ENCODE data around the gene ZNF558.

Gene ZNF558

GRCh38 chr19:8821748-8822241 is 10.3 kb downstream of the ZNF558 start:
- Histone ChIP-seq H3K18ac (ENCODE audit: low read length) (no peak overlapping the region), H4K91ac (ENCODE audit: low read depth, low read length) (no peak overlapping the region), H3K4me2 (ENCODE audit: low read length) (no peak overlapping the region), H3K4me1 (ENCODE audit: control insufficient read depth in 1 of 2, insufficient read depth in 2 of 2, low read length in 2 of 2) (no peaks in the 10 kb centered on the region), H3K23ac (ENCODE audit: low read length) (no peak overlapping the region), H2BK12ac (ENCODE audit: low read length) (no peak overlapping the region), H2AK5ac (ENCODE audit: low read length) (no peak overlapping the region), H3K4ac (ENCODE audit: low read depth, low read length) (no peak overlapping the region), H3K79me2 (ENCODE audit: control insufficient read depth, insufficient read depth, low read length, poor library complexity) (no peaks in the 10 kb centered on the region), H4K8ac (ENCODE audit: low read depth, low read length) (no peak overlapping the region), H3K27me3 (ENCODE audit: insufficient read depth, low read length) (no peaks in the 10 kb centered on the region), H3K9ac (ENCODE audit: low read length) (no peak overlapping the region), H3K14ac (ENCODE audit: low read length) (no peak overlapping the region), H4K12ac (ENCODE audit: low read depth, low read length) (no peak overlapping the region), H3K9me3 (ENCODE audit: insufficient read depth, low read depth, low read length) (peaks cover 18% of the 10 kb centered on the region), H3K4me3 (ENCODE audit: low read depth, low read length) (no peak overlapping the region), H3K27ac (ENCODE audit: low read depth, low read length) (no peak overlapping the region), H2BK5ac (ENCODE audit: low read depth, low read length, poor library complexity) (no peak overlapping the region), H3K79me1 (ENCODE audit: low read length) (no peaks in the 10 kb centered on the region), H3K36me3 (ENCODE audit: control insufficient read depth in 1 of 2, insufficient read depth in 2 of 2, low read length in 2 of 2) (peaks cover 44 to 54% of the 10 kb centered on the region in 2 experiments), H2BK120ac (ENCODE audit: insufficient read depth, low read length, poor library complexity) (no peak overlapping the region), H2AFZ (ENCODE audit: insufficient read depth, low read length, poor library complexity) (no peak overlapping the region)
- no peak for DNase-seq
- WGBS (ENCODE audit: extremely low coverage, insufficient coverage, insufficient read length), result no CpG with 5 or more reads among the region's 5 CpGs

GRCh38 chr19:8820234-8820633 is 11.9 kb downstream of the ZNF558 start:
- Histone ChIP-seq H3K79me2 (ENCODE audit: control insufficient read depth, insufficient read depth, low read length, poor library complexity) (no peaks in the 10 kb centered on the region), H2BK120ac (ENCODE audit: insufficient read depth, low read length, poor library complexity) (no peak overlapping the region), H3K4me2 (ENCODE audit: low read length) (no peak overlapping the region), H3K36me3 (ENCODE audit: control insufficient read depth in 1 of 2, insufficient read depth in 2 of 2, low read length in 2 of 2) (peaks cover 49 to 57% of the 10 kb centered on the region in 2 experiments), H3K79me1 (ENCODE audit: low read length) (no peaks in the 10 kb centered on the region), H2AK5ac (ENCODE audit: low read length) (no peak overlapping the region), H3K9me3 (ENCODE audit: insufficient read depth, low read depth, low read length) (peaks cover 23% of the 10 kb centered on the region), H3K4ac (ENCODE audit: low read depth, low read length) (no peak overlapping the region), H3K23ac (ENCODE audit: low read length) (no peak overlapping the region), H4K12ac (ENCODE audit: low read depth, low read length) (no peak overlapping the region), H3K18ac (ENCODE audit: low read length) (no peak overlapping the region), H3K27me3 (ENCODE audit: insufficient read depth, low read length) (no peaks in the 10 kb centered on the region), H2AFZ (ENCODE audit: insufficient read depth, low read length, poor library complexity) (no peak overlapping the region), H3K4me1 (ENCODE audit: control insufficient read depth in 1 of 2, insufficient read depth in 2 of 2, low read length in 2 of 2) (no peaks in the 10 kb centered on the region), H3K14ac (ENCODE audit: low read length) (no peak overlapping the region), H4K91ac (ENCODE audit: low read depth, low read length) (no peak overlapping the region), H2BK12ac (ENCODE audit: low read length) (no peak overlapping the region), H3K27ac (ENCODE audit: low read depth, low read length) (no peak overlapping the region), H3K4me3 (ENCODE audit: low read depth, low read length) (no peak overlapping the region), H4K8ac (ENCODE audit: low read depth, low read length) (no peak overlapping the region), H2BK5ac (ENCODE audit: low read depth, low read length, poor library complexity) (no peak overlapping the region), H3K9ac (ENCODE audit: low read length) (no peak overlapping the region)
- no CpG with 5 or more reads among the region's 3 CpGs for WGBS (ENCODE audit: extremely low coverage, insufficient coverage, insufficient read length)
- no peak for DNase-seq

- H3K14ac ChIP-seq (ENCODE audit: low read length), result no peak overlapping the region
- no peaks in the 10 kb centered on the region for H3K79me2 ChIP-seq (ENCODE audit: control insufficient read depth, insufficient read depth, low read length, poor library complexity)
- H3K18ac ChIP-seq (ENCODE audit: low read length), result no peak overlapping the region
- H3K79me1 ChIP-seq (ENCODE audit: low read length), result no peaks in the 10 kb centered on the region
- H3K4me1 ChIP-seq (ENCODE audit: control insufficient read depth in 1 of 2, insufficient read depth in 2 of 2, low read length in 2 of 2), result no peaks in the 10 kb centered on the region
- no CpG with 5 or more reads among the region's 2 CpGs for whole genome bisulfite sequencing (ENCODE audit: extremely low coverage, insufficient coverage, insufficient read length)
- no peak overlapping the region for H3K4ac ChIP-seq (ENCODE audit: low read depth, low read length)
- no peak overlapping the region for H4K91ac ChIP-seq (ENCODE audit: low read depth, low read length)
- no peaks in the 10 kb centered on the region for H3K27me3 ChIP-seq (ENCODE audit: insufficient read depth, low read length)
- no peak overlapping the region for H3K23ac ChIP-seq (ENCODE audit: low read length)
- no peak overlapping the region for H3K4me2 ChIP-seq (ENCODE audit: low read length)
- no peak for DNase-seq
- H4K12ac ChIP-seq (ENCODE audit: low read depth, low read length), result no peak overlapping the region
- no peak overlapping the region for H2BK5ac ChIP-seq (ENCODE audit: low read depth, low read length, poor library complexity)
- no peak overlapping the region for H2BK12ac ChIP-seq (ENCODE audit: low read length)
- no peak overlapping the region for H2AFZ ChIP-seq (ENCODE audit: insufficient read depth, low read length, poor library complexity)
- no peak overlapping the region for H4K8ac ChIP-seq (ENCODE audit: low read depth, low read length)
- peaks cover 25 to 40% of the 10 kb centered on the region in 2 experiments for H3K36me3 ChIP-seq (ENCODE audit: control insufficient read depth in 1 of 2, insufficient read depth in 2 of 2, low read length in 2 of 2)
- no peak overlapping the region for H3K9ac ChIP-seq (ENCODE audit: low read length)
- H3K4me3 ChIP-seq (ENCODE audit: low read depth, low read length), result no peak overlapping the region
- no peak overlapping the region for H3K27ac ChIP-seq (ENCODE audit: low read depth, low read length)
- no peak overlapping the region for H2AK5ac ChIP-seq (ENCODE audit: low read length)
- H2BK120ac ChIP-seq (ENCODE audit: insufficient read depth, low read length, poor library complexity), result no peak overlapping the region
- H3K9me3 ChIP-seq (ENCODE audit: insufficient read depth, low read depth, low read length), result peaks cover 19% of the 10 kb centered on the region
Measured at GRCh38 chr19:8815780-8816179, 16.3 kb downstream of the ZNF558 start.

- no peak overlapping the region for H3K4ac ChIP-seq (ENCODE audit: low read depth, low read length)
- H2BK12ac ChIP-seq (ENCODE audit: low read length), result no peak overlapping the region
- H3K4me3 ChIP-seq (ENCODE audit: low read depth, low read length), result no peak overlapping the region
- H3K27me3 ChIP-seq (ENCODE audit: insufficient read depth, low read length), result no peaks in the 10 kb centered on the region
- no peak overlapping the region for H4K91ac ChIP-seq (ENCODE audit: low read depth, low read length)
- peaks cover 16 to 35% of the 10 kb centered on the region in 2 experiments for H3K36me3 ChIP-seq (ENCODE audit: control insufficient read depth in 1 of 2, insufficient read depth in 2 of 2, low read length in 2 of 2)
- no peaks in the 10 kb centered on the region for H3K79me1 ChIP-seq (ENCODE audit: low read length)
- H4K12ac ChIP-seq (ENCODE audit: low read depth, low read length), result no peak overlapping the region
- H3K9me3 ChIP-seq (ENCODE audit: insufficient read depth, low read depth, low read length), result peaks cover 20% of the 10 kb centered on the region
- H3K14ac ChIP-seq (ENCODE audit: low read length), result no peak overlapping the region
- no peak overlapping the region for H2AFZ ChIP-seq (ENCODE audit: insufficient read depth, low read length, poor library complexity)
- WGBS (ENCODE audit: extremely low coverage, insufficient coverage, insufficient read length), result no CpG with 5 or more reads among the region's 3 CpGs
- no peaks in the 10 kb centered on the region for H3K79me2 ChIP-seq (ENCODE audit: control insufficient read depth, insufficient read depth, low read length, poor library complexity)
- no peak overlapping the region for H3K27ac ChIP-seq (ENCODE audit: low read depth, low read length)
- H3K4me1 ChIP-seq (ENCODE audit: control insufficient read depth in 1 of 2, insufficient read depth in 2 of 2, low read length in 2 of 2), result no peaks in the 10 kb centered on the region
- H4K8ac ChIP-seq (ENCODE audit: low read depth, low read length), result no peak overlapping the region
- H2BK5ac ChIP-seq (ENCODE audit: low read depth, low read length, poor library complexity), result no peak overlapping the region
- H3K9ac ChIP-seq (ENCODE audit: low read length), result no peak overlapping the region
- no peak for DNase-seq
- no peak overlapping the region for H3K18ac ChIP-seq (ENCODE audit: low read length)
- no peak overlapping the region for H3K23ac ChIP-seq (ENCODE audit: low read length)
- H2AK5ac ChIP-seq (ENCODE audit: low read length), result no peak overlapping the region
- H2BK120ac ChIP-seq (ENCODE audit: insufficient read depth, low read length, poor library complexity), result no peak overlapping the region
- H3K4me2 ChIP-seq (ENCODE audit: low read length), result no peak overlapping the region
Measured at GRCh38 chr19:8814176-8814575, 17.9 kb downstream of the ZNF558 start.
